ENCODE results near the gene CFAP77. TPM values are rescaled to one million over a fixed set of nuclear protein-coding genes. Genes with fewer than 3 reads are reported as not detected.

CFAP77 gene
- total RNA-seq, 1 experiment from 2014 or later, result not detected

DNA sequence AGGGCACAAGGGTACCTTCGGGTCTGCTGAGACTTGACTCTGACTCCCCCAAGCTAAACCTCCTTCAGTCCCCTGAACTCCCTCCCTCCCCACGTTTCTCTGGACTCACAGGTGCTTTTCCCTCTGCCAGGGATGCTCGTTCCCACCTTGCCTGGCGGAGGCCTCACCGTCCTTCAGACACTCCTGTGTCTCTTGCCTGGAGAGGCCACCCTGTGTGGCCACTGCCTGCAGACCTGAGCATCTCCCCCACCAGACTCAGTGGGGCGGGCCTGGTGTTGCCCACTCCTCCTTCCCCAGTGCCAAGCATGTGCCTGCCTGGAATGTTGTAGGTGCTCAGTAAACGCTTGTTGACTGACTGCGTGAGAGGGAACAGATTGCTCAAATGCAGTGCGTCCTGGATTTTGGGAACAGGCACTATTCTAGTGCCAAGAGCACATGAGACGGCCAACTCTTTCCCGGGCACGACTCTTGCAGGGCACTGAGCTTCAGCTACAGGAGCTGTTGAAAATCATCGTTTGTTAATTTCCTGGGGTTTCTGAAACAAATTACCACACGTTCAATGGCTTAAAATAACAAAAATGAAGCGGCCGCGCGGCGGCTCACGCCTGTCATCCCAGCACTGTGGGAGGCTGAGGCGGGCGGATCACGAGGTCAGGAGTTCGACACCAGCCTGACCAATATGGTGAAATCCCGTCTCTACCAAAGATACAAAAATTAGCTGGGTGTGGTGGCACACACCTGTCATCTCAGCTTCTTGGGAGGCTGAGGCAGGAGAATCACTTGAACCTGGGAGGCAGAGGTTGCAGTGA, 101.4 kb downstream of the CFAP77 start:
- Histone ChIP-seq H3K4me2 (ENCODE audit: low read depth, low read length, poor library complexity, severe bottlenecking) (no peak overlapping the region), H3K4me3 (ENCODE audit: low read length) (no peak overlapping the region), H3K27me3 (ENCODE audit: low read length) (no peaks in the 10 kb centered on the region), H4K20me1 (ENCODE audit: insufficient read depth, low read depth, low read length) (no peaks in the 10 kb centered on the region), H3K79me2 (ENCODE audit: low read length) (no peaks in the 10 kb centered on the region), H3K27ac (ENCODE audit: low read length) (no peak overlapping the region), H3K36me3 (ENCODE audit: insufficient read depth, low read length) (no peaks in the 10 kb centered on the region), H3K9me3 (ENCODE audit: low read length) (no peaks in the 10 kb centered on the region), H3K4me1 (ENCODE audit: low read length) (no peaks in the 10 kb centered on the region), H2AFZ (ENCODE audit: low read length) (no peak overlapping the region), H3K9ac (ENCODE audit: low read length) (no peak overlapping the region), H3K9me2 (replicated peaks; ENCODE audit: insufficient read depth, low read length) (no peaks in the 10 kb centered on the region)
- DNase-seq, result no peak

DNA sequence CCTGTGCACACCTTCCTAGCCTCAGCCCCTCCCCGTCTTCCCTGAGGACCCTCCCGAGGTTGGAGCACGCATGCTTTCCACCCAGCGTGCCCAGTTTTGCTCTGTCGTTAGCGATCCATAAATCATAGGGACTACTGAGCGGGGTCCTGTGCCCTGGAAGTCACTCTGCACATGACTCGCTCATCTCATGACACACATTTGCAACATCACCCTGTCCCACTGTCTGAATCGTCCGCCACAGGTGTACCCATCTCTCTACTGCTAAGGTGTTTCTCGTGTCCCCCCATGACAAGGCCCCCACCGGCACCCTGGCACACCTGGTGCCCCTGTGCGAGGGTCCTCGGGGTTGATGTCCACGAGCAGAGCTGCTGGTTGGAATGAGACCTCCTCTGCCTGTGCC, 103.4 kb downstream of the CFAP77 start:
- no peaks in the 10 kb centered on the region for H3K4me1 ChIP-seq (ENCODE audit: low read length)
- H3K9ac ChIP-seq (ENCODE audit: low read length), result no peak overlapping the region
- no peaks in the 10 kb centered on the region for H3K27me3 ChIP-seq (ENCODE audit: low read length)
- H3K4me3 ChIP-seq (ENCODE audit: low read length), result no peak overlapping the region
- H3K36me3 ChIP-seq (ENCODE audit: insufficient read depth, low read length), result no peaks in the 10 kb centered on the region
- no peak for DNase-seq
- H3K27ac ChIP-seq (ENCODE audit: low read length), result no peak overlapping the region
- no peak overlapping the region for H2AFZ ChIP-seq (ENCODE audit: low read length)
- no peaks in the 10 kb centered on the region for H3K9me2 ChIP-seq (replicated peaks; ENCODE audit: insufficient read depth, low read length)
- no peak overlapping the region for H3K4me2 ChIP-seq (ENCODE audit: low read depth, low read length, poor library complexity, severe bottlenecking)
- no peaks in the 10 kb centered on the region for H3K9me3 ChIP-seq (ENCODE audit: low read length)
- no peaks in the 10 kb centered on the region for H4K20me1 ChIP-seq (ENCODE audit: insufficient read depth, low read depth, low read length)
- H3K79me2 ChIP-seq (ENCODE audit: low read length), result no peaks in the 10 kb centered on the region

DNA sequence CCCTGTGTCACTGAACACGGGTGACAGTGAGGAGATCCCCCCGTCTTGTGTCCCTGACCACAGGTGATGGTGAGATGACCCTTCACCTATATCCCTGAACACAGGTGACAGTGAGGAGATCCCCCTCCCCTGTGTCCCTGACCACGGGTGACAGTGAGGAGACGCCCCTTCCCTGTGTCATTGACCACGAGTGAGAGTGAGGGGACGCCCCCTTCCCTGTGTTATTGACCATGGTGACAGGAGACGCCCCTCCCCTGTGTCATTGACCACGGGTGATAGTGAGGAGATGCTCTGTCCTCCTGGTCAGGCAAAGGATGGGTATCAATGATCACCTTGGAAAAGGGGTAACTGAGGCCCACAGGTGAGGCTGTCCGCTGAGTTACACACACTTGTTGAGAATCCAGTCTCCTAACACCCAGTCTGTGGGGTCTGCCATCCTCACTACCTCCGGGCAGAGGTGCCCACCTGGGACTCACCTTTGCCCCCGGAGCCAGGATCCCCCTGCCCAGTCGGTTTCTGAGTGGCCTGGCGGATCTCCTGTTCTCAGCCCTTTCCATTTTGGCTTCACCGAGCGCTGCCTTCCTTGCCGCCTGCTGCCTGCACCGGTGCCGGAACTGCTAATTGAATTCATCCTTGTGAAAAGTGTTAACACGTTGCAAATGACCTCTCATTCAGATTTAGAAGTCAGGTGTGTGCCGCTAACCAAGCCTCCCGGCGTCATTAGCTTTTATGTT, 104.2 kb downstream of the CFAP77 start:
- no peak for DNase-seq
- no peaks in the 10 kb centered on the region for H3K79me2 ChIP-seq (ENCODE audit: low read length)
- H3K27ac ChIP-seq (ENCODE audit: low read length), result no peak overlapping the region
- H3K4me1 ChIP-seq (ENCODE audit: low read length), result no peaks in the 10 kb centered on the region
- no peaks in the 10 kb centered on the region for H3K9me2 ChIP-seq (replicated peaks; ENCODE audit: insufficient read depth, low read length)
- H4K20me1 ChIP-seq (ENCODE audit: insufficient read depth, low read depth, low read length), result no peaks in the 10 kb centered on the region
- H3K4me3 ChIP-seq (ENCODE audit: low read length), result no peak overlapping the region
- no peaks in the 10 kb centered on the region for H3K36me3 ChIP-seq (ENCODE audit: insufficient read depth, low read length)
- H3K9me3 ChIP-seq (ENCODE audit: low read length), result no peaks in the 10 kb centered on the region
- no peak overlapping the region for H3K9ac ChIP-seq (ENCODE audit: low read length)
- H3K4me2 ChIP-seq (ENCODE audit: low read depth, low read length, poor library complexity, severe bottlenecking), result no peak overlapping the region
- H2AFZ ChIP-seq (ENCODE audit: low read length), result no peak overlapping the region
- no peaks in the 10 kb centered on the region for H3K27me3 ChIP-seq (ENCODE audit: low read length)

DNA sequence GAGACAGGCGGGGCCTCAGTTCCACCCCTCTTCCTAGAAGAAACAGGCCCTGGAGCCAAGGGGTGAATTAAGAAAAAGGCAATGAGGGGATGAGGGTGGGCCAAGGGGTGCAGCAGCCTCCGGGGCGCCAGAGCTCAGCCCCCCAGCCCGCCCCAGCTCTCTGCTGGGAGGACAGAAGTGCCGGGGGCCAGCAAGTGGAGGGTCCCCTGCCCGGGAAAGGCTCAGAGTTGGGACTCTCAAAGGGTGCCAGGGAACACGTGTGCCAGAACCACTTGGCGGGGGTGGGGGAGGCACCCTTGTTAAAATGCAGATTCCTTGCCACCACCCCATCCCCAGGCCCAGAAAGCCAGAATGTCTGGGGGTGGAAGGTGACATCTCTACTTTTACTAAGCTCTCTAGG, 104.8 kb downstream of the CFAP77 start:
- Histone ChIP-seq H4K20me1 (ENCODE audit: insufficient read depth, low read depth, low read length) (no peaks in the 10 kb centered on the region), H3K9ac (ENCODE audit: low read length) (no peak overlapping the region), H3K79me2 (ENCODE audit: low read length) (no peaks in the 10 kb centered on the region), H3K27ac (ENCODE audit: low read length) (no peak overlapping the region), H3K4me1 (ENCODE audit: low read length) (no peaks in the 10 kb centered on the region), H3K4me3 (ENCODE audit: low read length) (no peak overlapping the region), H3K36me3 (ENCODE audit: insufficient read depth, low read length) (no peaks in the 10 kb centered on the region), H3K9me2 (replicated peaks; ENCODE audit: insufficient read depth, low read length) (no peaks in the 10 kb centered on the region), H2AFZ (ENCODE audit: low read length) (no peak overlapping the region), H3K4me2 (ENCODE audit: low read depth, low read length, poor library complexity, severe bottlenecking) (no peak overlapping the region), H3K9me3 (ENCODE audit: low read length) (no peaks in the 10 kb centered on the region), H3K27me3 (ENCODE audit: low read length) (no peaks in the 10 kb centered on the region)
- no peak for DNase-seq

DNA sequence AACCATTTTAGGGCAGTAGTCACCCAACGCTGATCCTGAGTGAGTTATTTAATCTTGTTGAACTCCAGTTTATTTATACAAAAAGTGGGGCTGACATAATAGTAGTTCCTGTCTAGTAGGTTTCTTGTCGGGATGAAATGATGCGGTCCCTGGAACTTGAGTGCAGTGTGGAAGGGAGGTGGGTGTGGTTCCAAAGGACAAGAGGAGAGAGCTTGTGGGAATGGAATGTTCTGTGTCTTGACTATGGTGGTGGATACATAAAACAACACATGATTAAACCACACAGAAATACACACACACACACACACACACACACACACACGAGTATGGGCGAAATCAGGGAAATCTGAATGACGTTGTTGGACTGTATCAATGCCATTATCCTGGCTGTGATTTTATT, 106.3 kb downstream of the CFAP77 start:
- no peaks in the 10 kb centered on the region for H3K9me3 ChIP-seq (ENCODE audit: low read length)

DNA sequence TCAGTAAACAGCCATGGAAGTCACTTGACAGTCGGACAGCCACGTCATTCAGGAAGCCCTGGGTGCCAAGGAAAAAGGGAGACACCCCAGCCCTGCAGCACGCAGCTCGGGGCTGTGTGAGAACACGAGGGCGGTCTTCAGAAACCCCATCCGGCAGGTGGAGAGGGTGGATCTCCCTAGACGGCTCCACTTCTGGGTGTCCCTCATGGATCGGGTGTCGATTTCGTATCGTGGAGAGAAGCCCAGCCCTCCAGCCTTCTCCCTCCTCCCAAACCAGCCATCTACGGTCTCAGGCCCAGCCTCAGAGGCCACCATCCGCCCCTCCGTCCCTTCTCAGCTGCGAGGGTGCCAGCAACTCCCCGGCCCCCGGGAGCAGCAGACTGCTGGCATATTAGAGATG, 106.9 kb downstream of the CFAP77 start:
- no peaks in the 10 kb centered on the region for H3K4me1 ChIP-seq (ENCODE audit: low read length)
- no peaks in the 10 kb centered on the region for H3K36me3 ChIP-seq (ENCODE audit: insufficient read depth, low read length)
- H3K9me3 ChIP-seq (ENCODE audit: low read length), result no peaks in the 10 kb centered on the region
- H3K79me2 ChIP-seq (ENCODE audit: low read length), result no peaks in the 10 kb centered on the region
- no peak overlapping the region for H2AFZ ChIP-seq (ENCODE audit: low read length)
- no peaks in the 10 kb centered on the region for H4K20me1 ChIP-seq (ENCODE audit: insufficient read depth, low read depth, low read length)
- H3K27me3 ChIP-seq (ENCODE audit: low read length), result no peaks in the 10 kb centered on the region
- no peak overlapping the region for H3K4me3 ChIP-seq (ENCODE audit: low read length)
- no peak overlapping the region for H3K4me2 ChIP-seq (ENCODE audit: low read depth, low read length, poor library complexity, severe bottlenecking)
- H3K9ac ChIP-seq (ENCODE audit: low read length), result no peak overlapping the region
- H3K27ac ChIP-seq (ENCODE audit: low read length), result no peak overlapping the region
- no peaks in the 10 kb centered on the region for H3K9me2 ChIP-seq (replicated peaks; ENCODE audit: insufficient read depth, low read length)
- DNase-seq, result no peak

More for the DNA sequence above, 106.3 kb downstream of the CFAP77 start:
- Histone ChIP-seq H3K9me2 (replicated peaks; ENCODE audit: insufficient read depth, low read length) (no peaks in the 10 kb centered on the region), H3K27ac (ENCODE audit: low read length) (no peak overlapping the region), H3K79me2 (ENCODE audit: low read length) (no peaks in the 10 kb centered on the region), H3K4me3 (ENCODE audit: low read length) (no peak overlapping the region), H3K36me3 (ENCODE audit: insufficient read depth, low read length) (no peaks in the 10 kb centered on the region), H3K4me2 (ENCODE audit: low read depth, low read length, poor library complexity, severe bottlenecking) (no peak overlapping the region), H3K4me1 (ENCODE audit: low read length) (no peaks in the 10 kb centered on the region), H3K9ac (ENCODE audit: low read length) (no peak overlapping the region), H4K20me1 (ENCODE audit: insufficient read depth, low read depth, low read length) (no peaks in the 10 kb centered on the region), H3K27me3 (ENCODE audit: low read length) (no peaks in the 10 kb centered on the region), H2AFZ (ENCODE audit: low read length) (no peak overlapping the region)
- no peak for DNase-seq

DNA sequence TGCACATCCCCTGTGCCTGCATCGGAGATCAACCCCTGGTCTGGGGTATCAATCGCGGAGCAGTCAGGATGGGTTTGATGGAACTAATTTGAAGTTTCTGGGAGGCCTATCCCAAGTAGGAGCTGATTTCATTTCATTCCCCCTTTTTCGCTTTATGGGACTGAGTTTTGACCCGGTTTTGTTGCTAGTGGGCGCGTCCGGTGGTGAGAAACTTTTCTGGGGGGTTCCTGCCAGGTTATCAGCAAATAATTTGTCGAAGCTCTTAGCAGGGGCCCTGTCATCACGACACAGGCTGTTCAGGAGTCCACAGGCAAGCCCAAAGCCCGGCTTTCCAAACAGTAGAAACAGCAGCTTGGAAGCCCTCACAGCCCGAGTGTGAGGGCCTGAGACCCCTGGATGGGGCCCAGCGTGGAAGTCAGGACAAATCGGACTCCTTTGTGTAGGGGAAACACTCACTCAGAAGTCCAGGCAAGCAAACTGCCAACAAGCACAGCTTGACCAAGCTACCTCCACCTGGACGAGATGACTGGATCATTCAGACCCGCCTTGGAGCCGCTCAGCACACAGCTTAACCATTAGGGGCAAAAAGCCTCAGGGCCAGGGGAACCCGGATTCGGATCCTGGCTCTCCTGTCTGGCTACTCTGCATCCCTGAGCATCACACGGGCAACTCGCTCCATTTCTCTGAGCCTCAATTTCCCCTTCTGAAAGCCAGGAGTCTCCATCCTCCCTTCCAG, 108.0 kb downstream of the CFAP77 start:
- no peaks in the 10 kb centered on the region for H3K9me3 ChIP-seq (ENCODE audit: low read length)
- H3K27me3 ChIP-seq (ENCODE audit: low read length), result no peaks in the 10 kb centered on the region
- no peak overlapping the region for H3K27ac ChIP-seq (ENCODE audit: low read length)
- no peak overlapping the region for H3K9ac ChIP-seq (ENCODE audit: low read length)
- no peaks in the 10 kb centered on the region for H4K20me1 ChIP-seq (ENCODE audit: insufficient read depth, low read depth, low read length)
- H3K4me3 ChIP-seq (ENCODE audit: low read length), result no peak overlapping the region
- no peak overlapping the region for H2AFZ ChIP-seq (ENCODE audit: low read length)
- no peaks in the 10 kb centered on the region for H3K4me1 ChIP-seq (ENCODE audit: low read length)
- H3K36me3 ChIP-seq (ENCODE audit: insufficient read depth, low read length), result no peaks in the 10 kb centered on the region
- no peak for DNase-seq
- H3K9me2 ChIP-seq (replicated peaks; ENCODE audit: insufficient read depth, low read length), result no peaks in the 10 kb centered on the region
- no peaks in the 10 kb centered on the region for H3K79me2 ChIP-seq (ENCODE audit: low read length)
- no peak overlapping the region for H3K4me2 ChIP-seq (ENCODE audit: low read depth, low read length, poor library complexity, severe bottlenecking)

DNA sequence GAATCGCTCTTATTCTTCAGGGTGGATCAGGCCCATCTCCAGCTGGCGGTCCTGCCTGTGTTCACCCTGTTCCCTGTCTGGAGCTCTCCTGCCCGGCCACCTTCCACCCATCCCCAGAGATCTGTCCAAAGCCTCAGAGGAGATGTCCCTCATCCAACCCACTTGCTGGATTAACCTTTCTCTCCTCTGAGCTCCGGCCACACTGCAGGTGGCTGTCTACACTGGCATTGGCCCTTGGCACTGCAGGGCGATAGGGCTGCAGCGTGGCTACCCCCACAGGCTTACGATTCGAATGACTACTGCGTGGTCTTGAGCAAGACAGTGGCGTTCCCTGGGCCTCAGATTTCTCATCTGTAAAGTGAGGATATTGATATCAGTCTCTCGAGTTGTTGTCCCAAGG, 108.6 kb downstream of the CFAP77 start:
- no peak overlapping the region for H3K4me3 ChIP-seq (ENCODE audit: low read length)
- H3K4me1 ChIP-seq (ENCODE audit: low read length), result no peaks in the 10 kb centered on the region
- DNase-seq, result no peak
- H4K20me1 ChIP-seq (ENCODE audit: insufficient read depth, low read depth, low read length), result no peaks in the 10 kb centered on the region
- H3K9me3 ChIP-seq (ENCODE audit: low read length), result no peaks in the 10 kb centered on the region
- no peak overlapping the region for H3K4me2 ChIP-seq (ENCODE audit: low read depth, low read length, poor library complexity, severe bottlenecking)
- H3K36me3 ChIP-seq (ENCODE audit: insufficient read depth, low read length), result no peaks in the 10 kb centered on the region
- H3K9ac ChIP-seq (ENCODE audit: low read length), result no peak overlapping the region
- no peaks in the 10 kb centered on the region for H3K27me3 ChIP-seq (ENCODE audit: low read length)
- H3K9me2 ChIP-seq (replicated peaks; ENCODE audit: insufficient read depth, low read length), result no peaks in the 10 kb centered on the region
- H3K79me2 ChIP-seq (ENCODE audit: low read length), result no peaks in the 10 kb centered on the region
- H3K27ac ChIP-seq (ENCODE audit: low read length), result no peak overlapping the region
- H2AFZ ChIP-seq (ENCODE audit: low read length), result no peak overlapping the region

Data from Karpas-422 (cell line).